Hepatocyte (in vitro differentiated cells): ENCODE data around the gene ASS1.

Source experiments
- CTCF ChIP-seq: fragments of 200-600 bp; sonication (generic); IDR thresholded peaks from 2 replicates; pipeline ENCODE4 v1.5.1; 2016; ENCODE audit warnings: antibody characterized with exemption, mild to moderate bottlenecking; ENCODE audit not compliant: poor library complexity
- EZH2 ChIP-seq: fragments of 200-600 bp; sonication (generic); IDR thresholded peaks from 2 replicates; pipeline ENCODE4 v1.6.1; 2016; ENCODE audit warnings: antibody characterized with exemption, mild to moderate bottlenecking, borderline replicate concordance
- EZH2phosphoT487 ChIP-seq: fragments of 200-600 bp; sonication (generic); IDR thresholded peaks from one replicate; pipeline ENCODE4 v1.6.1; 2018; ENCODE audit warnings: antibody characterized with exemption, mild to moderate bottlenecking, low read depth, moderate library complexity; ENCODE audit not compliant: unreplicated experiment, severe bottlenecking

GRCh38 chr9:130498918-130499698, 54.3 kb downstream of the ASS1 start:
- TF ChIP-seq CTCF (no peak), EZH2 (no peak), EZH2phosphoT487 (no peak)
